T1000 (cell line): ENCODE data around the gene SPAG6.
"Not testable (repeated sequence)": the region's sequence is repeated elsewhere in the genome, so short reads cannot be mapped to it uniquely, and the experiment has no call there.

Experiments
- DNase-seq: peaks from one replicate; lab custom pipeline; 2025; ENCODE audit warnings: mixed read lengths; lab: John Stamatoyannopoulos, UW

The SPAG6 gene

GRCh38 chr10:22345301-22346095 is at the start of gene SPAG6:
TSS of gene SPAG6 (plus strand) at chr10:22345496. CDS start at chr10:22345612, 116 bp downstream.
- DNase-seq = no peak

GRCh38 chr10:22301193-22301592 is 44.1 kb upstream of the SPAG6 start:
- no peak for DNase-seq

GRCh38 chr10:22303461-22303860 is 41.8 kb upstream of the SPAG6 start:
- DNase-seq = no peak

- DNase-seq = no peak
Measured at GRCh38 chr10:22305721-22306120, 39.6 kb upstream of the SPAG6 start.

GRCh38 chr10:22308390-22308789 is 36.9 kb upstream of the SPAG6 start:
- DNase-seq = no peak

- DNase-seq = no peak
Measured at GRCh38 chr10:22309180-22310000, 35.9 kb upstream of the SPAG6 start.

GRCh38 chr10:22310012-22310411 is 35.3 kb upstream of the SPAG6 start:
- DNase-seq = not testable (repeated sequence)

- DNase-seq = no peak
Measured at GRCh38 chr10:22310928-22311327, 34.4 kb upstream of the SPAG6 start.

- no peak for DNase-seq
Measured at GRCh38 chr10:22314852-22315251, 30.4 kb upstream of the SPAG6 start.

GRCh38 chr10:22315455-22316285 is 29.6 kb upstream of the SPAG6 start:
- DNase-seq = no peak

- DNase-seq = peak; percentile 100
Measured at GRCh38 chr10:22316286-22317075, 28.8 kb upstream of the SPAG6 start, which contains the start of gene COMMD3. TSS of gene COMMD3 (plus strand) at chr10:22316388. CDS start at chr10:22316418, 30 bp downstream.

GRCh38 chr10:22317076-22317370 is 28.3 kb upstream of the SPAG6 start:
- no peak for DNase-seq

- DNase-seq = no peak
Measured at GRCh38 chr10:22317771-22318565, 27.3 kb upstream of the SPAG6 start.

- no peak for DNase-seq
Measured at GRCh38 chr10:22318772-22319171, 26.5 kb upstream of the SPAG6 start.

- DNase-seq = no peak
Measured at GRCh38 chr10:22319547-22319979, 25.7 kb upstream of the SPAG6 start.

GRCh38 chr10:22319980-22320558 is 25.2 kb upstream of the SPAG6 start:
- no peak for DNase-seq

- DNase-seq = peak; percentile 100
Measured at GRCh38 chr10:22320591-22321155, 24.6 kb upstream of the SPAG6 start, which contains the start of gene BMI1. TSS of gene BMI1 (plus strand) at chr10:22321099. CDS start at chr10:22326450, 5,351 bp downstream.

- peak; percentile 100 for DNase-seq
Measured at GRCh38 chr10:22321156-22321923, 24.0 kb upstream of the SPAG6 start.
